Keratinocyte (primary cell): ENCODE data around the gene ALS2. TPM values are rescaled to one million over a fixed set of nuclear protein-coding genes. Genes with fewer than 3 reads are reported as not detected.

Experiments
- DNase-seq: peaks from one replicate; pipeline ENCODE4 v3.0.0-alpha.2; 2011; ENCODE audit warnings: low read depth, missing footprints, low spot score
- FAIRE-seq: peaks from 2 replicates; lab custom pipeline; 2011; peaks lifted over from hg19 to GRCh38; lab: Jason Lieb, UNC
- H2AFZ ChIP-seq: 2 replicates; pipeline ENCODE4 v1.6.0; 2012; ENCODE audit warnings: low read length, control low read depth, inconsistent platforms; ENCODE audit not compliant: control insufficient read depth
- H3K27ac ChIP-seq: 2 replicates; pipeline ENCODE4 v1.5.1; 2011; ENCODE audit warnings: low read length; ENCODE audit not compliant: control insufficient read depth, insufficient read depth
- H3K27me3 ChIP-seq: 3 replicates; pipeline ENCODE4 v1.6.0; 2011; ENCODE audit warnings: low read length; ENCODE audit not compliant: control insufficient read depth, insufficient read depth; ENCODE audit errors: extremely low read depth
- H3K36me3 ChIP-seq, 2 experiments: 2 replicates in 1 of 2; 3 replicates in 1 of 2; pipeline ENCODE4 v1.5.1; 2011; ENCODE audit warnings: low read length in 2 of 2, mild to moderate bottlenecking in 1 of 2; ENCODE audit not compliant: control insufficient read depth in 2 of 2, insufficient read depth in 2 of 2; ENCODE audit errors: extremely low read depth in 1 of 2
- H3K4me1 ChIP-seq: 3 replicates; pipeline ENCODE4 v1.5.1; 2011; ENCODE audit warnings: low read length; ENCODE audit not compliant: control insufficient read depth, insufficient read depth; ENCODE audit errors: extremely low read depth
- H3K4me2 ChIP-seq: 3 replicates; pipeline ENCODE4 v1.6.0; 2011; ENCODE audit warnings: low read depth, low read length; ENCODE audit not compliant: control insufficient read depth, insufficient read depth; ENCODE audit errors: extremely low read depth
- H3K4me3 ChIP-seq, 3 experiments: fragments of 200-600 bp in 1 of 3; sonication (generic) in 1 of 3; 2 replicates in 2 of 3; 3 replicates in 1 of 3; pipeline ENCODE4 v1.5.1; 2011 to 2016; ENCODE audit warnings: low read length in 3 of 3, mild to moderate bottlenecking in 3 of 3, control low read depth in 2 of 3, inconsistent platforms in 1 of 3, low read depth in 1 of 3, mixed read lengths in 1 of 3, mixed run types in 1 of 3, moderate library complexity in 1 of 3; ENCODE audit not compliant: control insufficient read depth in 2 of 3, insufficient read depth in 2 of 3; ENCODE audit errors: extremely low read depth in 1 of 3
- H3K79me2 ChIP-seq: 2 replicates; pipeline ENCODE4 v1.6.0; 2012; ENCODE audit warnings: low read length; ENCODE audit not compliant: control insufficient read depth, insufficient read depth
- H3K9ac ChIP-seq: 3 replicates; pipeline ENCODE4 v1.6.0; 2011; ENCODE audit warnings: low read length; ENCODE audit not compliant: control insufficient read depth, insufficient read depth; ENCODE audit errors: extremely low read depth
- H3K9me1 ChIP-seq: 3 replicates; pipeline ENCODE4 v1.6.0; 2011; ENCODE audit warnings: low read length; ENCODE audit not compliant: control insufficient read depth, insufficient read depth; ENCODE audit errors: extremely low read depth
- H3K9me3 ChIP-seq: 2 replicates; pipeline ENCODE4 v1.5.1; 2012; ENCODE audit warnings: low read depth, low read length; ENCODE audit not compliant: control insufficient read depth
- H4K20me1 ChIP-seq: 3 replicates; pipeline ENCODE4 v1.6.0; 2011; ENCODE audit warnings: low read length; ENCODE audit not compliant: control insufficient read depth, insufficient read depth; ENCODE audit errors: extremely low read depth
- EZH2 ChIP-seq: IDR thresholded peaks from one replicate; pipeline ENCODE4 v1.6.1; 2012; ENCODE audit warnings: inconsistent platforms, mild to moderate bottlenecking, low read length, moderate library complexity
- dilution Hi-C: fragments of 300-500 bp; cut with MboI; formaldehyde crosslinking; loops from one replicate; pipeline ENCODE4 v1.7.0; 2020; ENCODE audit warnings: low sequenced_read_pairs; ENCODE audit not compliant: extremely low pct_ligation_motif_present
- polyA plus RNA-seq, 5 experiments: library from polyadenylated mRNA; depleted of rRNA in 3 of 5; stranded (reverse) in 3 of 5; stranded (forward) in 1 of 5; unstranded in 1 of 5; fragments of >200 nt; gene quantifications; 1 replicate in 1 of 5; 2 replicates in 3 of 5; 3 replicates in 1 of 5; pipeline versions ENCODE4 v1.2.1 to v1.2.3, GENCODE V29; 2011 to 2012; ENCODE audit warnings: missing spikeins in 2 of 5, low read depth in 1 of 5, low replicate concordance in 1 of 5
- TF ChIP-seq, protein P1 (sequence below), 3 experiments: IDR thresholded peaks in 1 of 3; conservative IDR thresholded peaks in 1 of 3; optimal IDR thresholded peaks in 1 of 3; 2 replicates in 2 of 3; 3 replicates in 1 of 3; pipeline versions ENCODE3 to v1.5.1; 2011; ENCODE audit warnings: low read length in 3 of 3, mild to moderate bottlenecking in 3 of 3, moderate library complexity in 2 of 3, control low read depth in 1 of 3, inconsistent platforms in 1 of 3; ENCODE audit not compliant: insufficient read depth in 2 of 3; ENCODE audit errors: extremely low read depth in 1 of 3

ALS2 gene
- polyA plus RNA-seq, 1 donor (not counting 4 experiments of a cell fraction or from before 2014, with no cell fraction given), result 25.8 TPM

DNA sequence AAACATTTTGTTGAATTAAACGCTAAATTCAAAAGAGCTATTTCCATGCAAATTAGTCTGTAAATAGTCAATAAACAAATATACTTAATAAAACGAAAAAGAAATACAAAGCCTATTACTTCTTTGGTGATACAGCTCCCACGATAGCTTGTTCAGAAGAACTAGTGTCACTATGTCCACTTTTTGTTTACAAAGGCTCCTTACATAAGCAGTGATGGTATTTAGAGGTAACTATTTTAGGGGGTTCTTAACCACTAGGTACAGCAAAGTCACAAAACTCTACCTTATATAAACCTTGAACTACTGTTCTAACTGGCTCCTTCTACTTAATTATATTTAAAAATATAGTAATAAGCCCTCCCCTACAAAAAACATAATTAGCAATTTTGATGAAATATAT is 21.9 kb downstream of the ALS2 start:
- no peak overlapping the region for H2AFZ ChIP-seq
- H3K4me2 ChIP-seq, result no peak overlapping the region
- H3K79me2 ChIP-seq, result no peaks in the 10 kb centered on the region
- TF ChIP-seq, protein P1, sequence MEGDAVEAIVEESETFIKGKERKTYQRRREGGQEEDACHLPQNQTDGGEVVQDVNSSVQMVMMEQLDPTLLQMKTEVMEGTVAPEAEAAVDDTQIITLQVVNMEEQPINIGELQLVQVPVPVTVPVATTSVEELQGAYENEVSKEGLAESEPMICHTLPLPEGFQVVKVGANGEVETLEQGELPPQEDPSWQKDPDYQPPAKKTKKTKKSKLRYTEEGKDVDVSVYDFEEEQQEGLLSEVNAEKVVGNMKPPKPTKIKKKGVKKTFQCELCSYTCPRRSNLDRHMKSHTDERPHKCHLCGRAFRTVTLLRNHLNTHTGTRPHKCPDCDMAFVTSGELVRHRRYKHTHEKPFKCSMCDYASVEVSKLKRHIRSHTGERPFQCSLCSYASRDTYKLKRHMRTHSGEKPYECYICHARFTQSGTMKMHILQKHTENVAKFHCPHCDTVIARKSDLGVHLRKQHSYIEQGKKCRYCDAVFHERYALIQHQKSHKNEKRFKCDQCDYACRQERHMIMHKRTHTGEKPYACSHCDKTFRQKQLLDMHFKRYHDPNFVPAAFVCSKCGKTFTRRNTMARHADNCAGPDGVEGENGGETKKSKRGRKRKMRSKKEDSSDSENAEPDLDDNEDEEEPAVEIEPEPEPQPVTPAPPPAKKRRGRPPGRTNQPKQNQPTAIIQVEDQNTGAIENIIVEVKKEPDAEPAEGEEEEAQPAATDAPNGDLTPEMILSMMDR (optimal IDR thresholded peaks at IDR 0.05 in 1 of 3, IDR thresholded peaks at IDR 0.05 in 1 of 3, conservative IDR thresholded peaks at IDR 0.05 in 1 of 3; ENCODE audit: extremely low read depth in 1 of 3, insufficient read depth in 2 of 3, low read length in 3 of 3), result no peak
- TF ChIP-seq EZH2, result no peak
- dilution Hi-C loops, result no loop called here
- H3K36me3 ChIP-seq, result peaks cover 20 to 23% of the 10 kb centered on the region in 2 experiments
- DNase-seq (no peak), FAIRE-seq (no peak)
- H3K9ac ChIP-seq, result no peak overlapping the region
- no peaks in the 10 kb centered on the region for H4K20me1 ChIP-seq
- H3K4me1 ChIP-seq, result no peaks in the 10 kb centered on the region
- no peak overlapping the region for H3K27ac ChIP-seq
- H3K4me3 ChIP-seq, result no peak overlapping the region
- H3K9me3 ChIP-seq, result no peaks in the 10 kb centered on the region
- H3K27me3 ChIP-seq, result no peaks in the 10 kb centered on the region
- H3K9me1 ChIP-seq, result no peaks in the 10 kb centered on the region

DNA sequence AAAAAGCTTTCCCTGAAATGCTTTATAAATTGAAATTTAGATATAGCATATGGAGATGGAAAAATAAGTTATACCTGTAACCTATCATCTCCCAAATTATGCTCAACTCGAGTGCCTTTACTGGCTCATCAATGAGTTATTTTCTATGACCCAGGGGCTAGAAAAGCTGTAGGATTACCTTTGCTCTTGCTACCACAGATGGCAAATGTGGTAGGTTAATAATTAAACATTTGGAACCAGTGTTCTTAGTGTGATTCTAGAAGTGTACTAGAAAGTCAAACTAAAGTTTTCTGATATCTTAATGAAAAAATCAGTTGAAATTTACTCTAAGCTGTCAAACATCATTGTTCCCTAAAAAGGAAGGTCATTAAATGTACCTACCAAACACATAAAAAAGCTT is 22.5 kb downstream of the ALS2 start:
- DNase-seq (no peak), FAIRE-seq (no peak)
- no peak overlapping the region for H3K27ac ChIP-seq
- no peaks in the 10 kb centered on the region for H4K20me1 ChIP-seq
- TF ChIP-seq EZH2, result no peak
- TF ChIP-seq, protein P1 (optimal IDR thresholded peaks at IDR 0.05 in 1 of 3, IDR thresholded peaks at IDR 0.05 in 1 of 3, conservative IDR thresholded peaks at IDR 0.05 in 1 of 3; ENCODE audit: extremely low read depth in 1 of 3, insufficient read depth in 2 of 3, low read length in 3 of 3), result no peak
- H3K79me2 ChIP-seq, result no peaks in the 10 kb centered on the region
- no peak overlapping the region for H3K9ac ChIP-seq
- no peaks in the 10 kb centered on the region for H3K27me3 ChIP-seq
- H3K9me1 ChIP-seq, result no peaks in the 10 kb centered on the region
- H3K36me3 ChIP-seq, result peaks cover 20 to 23% of the 10 kb centered on the region in 2 experiments
- H3K4me2 ChIP-seq, result no peak overlapping the region
- no peaks in the 10 kb centered on the region for H3K9me3 ChIP-seq
- no peaks in the 10 kb centered on the region for H3K4me1 ChIP-seq
- H2AFZ ChIP-seq, result no peak overlapping the region
- dilution Hi-C loops, result no loop called here
- H3K4me3 ChIP-seq, result no peak overlapping the region
